ENCODE results near the gene DHRSX. TPM values are rescaled to one million over a fixed set of nuclear protein-coding genes. Genes with fewer than 3 reads are reported as not detected.

DHRSX gene
- total and polyA plus RNA-seq, 2 of the 13 experiments (the other 11 are each of a cell fraction or from before 2014, with no cell fraction given) = 15.5 to 24.3 TPM

DNA sequence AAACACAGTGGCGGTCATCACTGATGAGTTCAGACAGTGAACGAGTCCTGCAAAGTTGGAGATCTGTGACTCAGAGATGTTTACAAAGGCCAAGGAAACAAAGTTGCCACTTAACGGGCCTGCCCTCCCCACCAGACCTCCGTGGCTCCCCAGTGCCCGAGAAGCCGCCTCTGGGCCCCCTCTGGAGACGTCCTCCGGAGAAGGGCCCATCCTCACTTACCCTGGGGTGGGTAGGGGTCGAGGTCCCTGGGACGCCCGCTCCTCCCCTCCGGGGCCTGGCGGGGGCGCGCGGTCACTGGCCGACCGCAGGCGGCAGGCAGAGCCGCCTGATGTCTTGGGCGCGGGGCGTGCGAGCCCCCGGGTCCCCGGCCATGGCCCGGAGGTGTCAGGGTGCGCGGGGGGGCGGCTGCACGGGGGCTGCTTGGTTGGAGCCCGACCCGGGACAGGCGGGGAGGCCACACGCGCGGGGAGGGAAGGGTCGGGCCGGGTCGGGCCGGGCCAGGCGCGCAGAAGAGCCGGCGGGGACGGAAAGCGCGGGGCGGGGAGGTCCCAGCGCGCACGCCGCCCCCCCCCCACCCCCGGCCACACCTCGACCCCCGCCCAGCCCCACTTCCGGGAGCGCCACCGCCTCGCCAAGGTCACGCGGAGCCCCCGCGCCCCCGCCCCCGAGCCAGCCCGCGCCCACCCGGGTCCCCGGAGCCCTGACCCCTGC, 529 bp downstream of the DHRSX start:
- peak; percentile 18 for DNase-seq (ENCODE audit: low spot score)
- no TSS peak for BruUV-seq (replicated peaks)
- H3K9me3 ChIP-seq (ENCODE audit: low read length) = no peaks in the 10 kb centered on the region
- H3K4me3 ChIP-seq (replicated peaks in 1 of 3; ENCODE audit: insufficient read depth in 1 of 3, low read depth in 2 of 3, low read length in 3 of 3) = peak overlapping the region; percentile 87 to 99 (median 91)
- H3K9ac ChIP-seq (ENCODE audit: insufficient read depth, low read depth, low read length) = peak overlapping the region; percentile 89
- WGBS (ENCODE audit: low lambda C conversion rate) = 0% methylated on average over 6 of the region's 70 CpGs
- peak; percentile 25 for ATAC-seq
- peaks cover 41% of the 10 kb centered on the region for H3K79me2 ChIP-seq (ENCODE audit: insufficient read depth, low read length)
- peaks cover 55% of the 10 kb centered on the region for H3K4me1 ChIP-seq (ENCODE audit: insufficient read depth, low read length)
- peaks cover 2 to 4% of the 10 kb centered on the region in 2 experiments; a peak in 2 of 5 replicates for H3K36me3 ChIP-seq (replicated peaks in 1 of 2; ENCODE audit: control insufficient read depth in 1 of 2, insufficient read depth in 2 of 2, low read length in 2 of 2)
- intact Hi-C loops (cut with micrococcal nuclease; ENCODE audit: unreplicated experiment) (no loop called here), in situ Hi-C loops (cut with HindIII; ENCODE audit: extremely low pct_ligation_motif_present, low pct_unique_long_range_greater_than_20kb) (no loop called here)
- POLR2A ChIA-PET = no interaction called here
- CTCF ChIA-PET (ENCODE audit: low intra/inter-chr PET ratio, low total read pairs) = no interaction called here
- no peaks in the 10 kb centered on the region for H4K20me1 ChIP-seq (ENCODE audit: insufficient read depth, low read length)
- peak overlapping the region; percentile 92 for H3K27ac ChIP-seq (ENCODE audit: extremely low read length, insufficient read depth, low read length)
- H3K27me3 ChIP-seq (ENCODE audit: control insufficient read depth in 1 of 2, insufficient read depth in 2 of 2, low read length in 2 of 2) = no peaks in the 10 kb centered on the region; a peak in 1 of 5 replicates
- FAIRE-seq = no peak
- peak overlapping the region; percentile 87 for H3K4me2 ChIP-seq (ENCODE audit: low read depth, low read length)
- H2AFZ ChIP-seq (ENCODE audit: low read length) = no peak overlapping the region
- TF ChIP-seq RXRA (CRISPR knock-in tag; IDR thresholded peaks at IDR 0.05) (peak; percentile 14; the same call in 1 of the 2 replicates), YEATS4 (CRISPR knock-in tag; IDR thresholded peaks at IDR 0.05; ENCODE audit: borderline replicate concordance) (peak; percentile 70; the same call in 1 of the 2 replicates), BRD4 (CRISPR knock-in tag; IDR thresholded peaks at IDR 0.05) (no peak), ZNF768 (CRISPR knock-in tag; IDR thresholded peaks at IDR 0.05) (peak; percentile 69; the same call in 1 of the 2 replicates), GABPA (IDR thresholded peaks at IDR 0.05; ENCODE audit: low read depth, low read length) (no peak), GABPA (CRISPR knock-in tag; IDR thresholded peaks at IDR 0.05; ENCODE audit: low read depth) (no peak), RFXAP (CRISPR knock-in tag; IDR thresholded peaks at IDR 0.05; ENCODE audit: borderline replicate concordance) (0 out of 2 replicates have a peak, but pooled peaks have one; percentile 29), PAWR (CRISPR knock-in tag; IDR thresholded peaks at IDR 0.05; ENCODE audit: borderline replicate concordance) (no peak), ZBTB7A (CRISPR knock-in tag; IDR thresholded peaks at IDR 0.05) (peak; percentile 70; the same call in 1 of the 2 replicates), ZNF468 (CRISPR knock-in tag; IDR thresholded peaks at IDR 0.05) (no peak), NFKBIZ (CRISPR knock-in tag; IDR thresholded peaks at IDR 0.05) (no peak), HOXA5 (CRISPR knock-in tag; IDR thresholded peaks at IDR 0.05) (no peak), RFX5 (IDR thresholded peaks at IDR 0.05; ENCODE audit: low read depth, low read length) (no peak), ZNF160 (CRISPR knock-in tag; IDR thresholded peaks at IDR 0.05) (no peak; the same call in 1 of the 2 replicates), ZFY (CRISPR knock-in tag; IDR thresholded peaks at IDR 0.05) (peak; percentile 81), GPN1 (CRISPR knock-in tag; IDR thresholded peaks at IDR 0.05; ENCODE audit: borderline replicate concordance) (no peak), ZNF720 (CRISPR knock-in tag; IDR thresholded peaks at IDR 0.05) (no peak), U2AF1 (optimal IDR thresholded peaks at IDR 0.05; ENCODE audit: low read depth, low read length) (no peak), SRY (CRISPR knock-in tag; IDR thresholded peaks at IDR 0.05) (peak; percentile 25; the same call in 1 of the 2 replicates), KDM4B (CRISPR knock-in tag; IDR thresholded peaks at IDR 0.05) (no peak)
- TF ChIP-seq, protein P1, sequence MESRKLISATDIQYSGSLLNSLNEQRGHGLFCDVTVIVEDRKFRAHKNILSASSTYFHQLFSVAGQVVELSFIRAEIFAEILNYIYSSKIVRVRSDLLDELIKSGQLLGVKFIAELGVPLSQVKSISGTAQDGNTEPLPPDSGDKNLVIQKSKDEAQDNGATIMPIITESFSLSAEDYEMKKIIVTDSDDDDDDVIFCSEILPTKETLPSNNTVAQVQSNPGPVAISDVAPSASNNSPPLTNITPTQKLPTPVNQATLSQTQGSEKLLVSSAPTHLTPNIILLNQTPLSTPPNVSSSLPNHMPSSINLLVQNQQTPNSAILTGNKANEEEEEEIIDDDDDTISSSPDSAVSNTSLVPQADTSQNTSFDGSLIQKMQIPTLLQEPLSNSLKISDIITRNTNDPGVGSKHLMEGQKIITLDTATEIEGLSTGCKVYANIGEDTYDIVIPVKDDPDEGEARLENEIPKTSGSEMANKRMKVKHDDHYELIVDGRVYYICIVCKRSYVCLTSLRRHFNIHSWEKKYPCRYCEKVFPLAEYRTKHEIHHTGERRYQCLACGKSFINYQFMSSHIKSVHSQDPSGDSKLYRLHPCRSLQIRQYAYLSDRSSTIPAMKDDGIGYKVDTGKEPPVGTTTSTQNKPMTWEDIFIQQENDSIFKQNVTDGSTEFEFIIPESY (CRISPR knock-in tag; IDR thresholded peaks at IDR 0.05) = no peak
- TF ChIP-seq, protein P2, sequence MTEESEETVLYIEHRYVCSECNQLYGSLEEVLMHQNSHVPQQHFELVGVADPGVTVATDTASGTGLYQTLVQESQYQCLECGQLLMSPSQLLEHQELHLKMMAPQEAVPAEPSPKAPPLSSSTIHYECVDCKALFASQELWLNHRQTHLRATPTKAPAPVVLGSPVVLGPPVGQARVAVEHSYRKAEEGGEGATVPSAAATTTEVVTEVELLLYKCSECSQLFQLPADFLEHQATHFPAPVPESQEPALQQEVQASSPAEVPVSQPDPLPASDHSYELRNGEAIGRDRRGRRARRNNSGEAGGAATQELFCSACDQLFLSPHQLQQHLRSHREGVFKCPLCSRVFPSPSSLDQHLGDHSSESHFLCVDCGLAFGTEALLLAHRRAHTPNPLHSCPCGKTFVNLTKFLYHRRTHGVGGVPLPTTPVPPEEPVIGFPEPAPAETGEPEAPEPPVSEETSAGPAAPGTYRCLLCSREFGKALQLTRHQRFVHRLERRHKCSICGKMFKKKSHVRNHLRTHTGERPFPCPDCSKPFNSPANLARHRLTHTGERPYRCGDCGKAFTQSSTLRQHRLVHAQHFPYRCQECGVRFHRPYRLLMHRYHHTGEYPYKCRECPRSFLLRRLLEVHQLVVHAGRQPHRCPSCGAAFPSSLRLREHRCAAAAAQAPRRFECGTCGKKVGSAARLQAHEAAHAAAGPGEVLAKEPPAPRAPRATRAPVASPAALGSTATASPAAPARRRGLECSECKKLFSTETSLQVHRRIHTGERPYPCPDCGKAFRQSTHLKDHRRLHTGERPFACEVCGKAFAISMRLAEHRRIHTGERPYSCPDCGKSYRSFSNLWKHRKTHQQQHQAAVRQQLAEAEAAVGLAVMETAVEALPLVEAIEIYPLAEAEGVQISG (CRISPR knock-in tag; IDR thresholded peaks at IDR 0.05) = peak; percentile 10; the same call in 1 of the 2 replicates

Measured in HepG2 (cell line).